MM.1S (cell line): ENCODE results near the gene HDLBP.

ENCODE experiments used
- DNase-seq: peaks from one replicate; pipeline ENCODE4 v3.0.0-alpha.2; 2015
- H2AFZ ChIP-seq: fragments of 300-600 bp; sonication (generic); 2 replicates; pipeline ENCODE4 v1.6.0; 2016; ENCODE audit warnings: antibody characterized with exemption, low read length
- H3F3A ChIP-seq: fragments of 300-600 bp; sonication (generic); 2 replicates; pipeline ENCODE4 v1.6.1; 2016; ENCODE audit warnings: mild to moderate bottlenecking, antibody characterized with exemption, low read length, moderate library complexity, mixed read lengths; ENCODE audit not compliant: insufficient read depth
- H3K27ac ChIP-seq: fragments of 300-600 bp; sonication (generic); 2 replicates; pipeline ENCODE4 v1.5.1; 2016; ENCODE audit warnings: mild to moderate bottlenecking, low read length
- H3K27me3 ChIP-seq: fragments of 300-600 bp; sonication (generic); replicated peaks from 2 replicates; pipeline ENCODE4 v1.6.0; 2016; ENCODE audit warnings: low read length; ENCODE audit not compliant: insufficient read depth
- H3K36me3 ChIP-seq: fragments of 300-600 bp; sonication (generic); replicated peaks from 2 replicates; pipeline ENCODE4 v1.6.1; 2016; ENCODE audit warnings: mild to moderate bottlenecking, low read length, mixed read lengths; ENCODE audit not compliant: insufficient read depth
- H3K4me1 ChIP-seq: fragments of 300-600 bp; sonication (generic); 2 replicates; pipeline ENCODE4 v1.6.1; 2016; ENCODE audit warnings: low read length, mixed read lengths
- H3K4me2 ChIP-seq: fragments of 300-600 bp; sonication (generic); 2 replicates; pipeline ENCODE4 v1.6.0; 2016; ENCODE audit warnings: low read depth, low read length
- H3K4me3 ChIP-seq: fragments of 300-600 bp; sonication (generic); 2 replicates; pipeline ENCODE4 v1.5.1; 2016; ENCODE audit warnings: low read length, mixed read lengths
- H3K79me2 ChIP-seq: fragments of 300-600 bp; sonication (generic); 2 replicates; pipeline ENCODE4 v1.6.1; 2016; ENCODE audit warnings: mixed run types, low read length, mixed read lengths
- H3K9ac ChIP-seq: fragments of 300-600 bp; sonication (generic); 2 replicates; pipeline ENCODE4 v1.6.1; 2016; ENCODE audit warnings: low read length, mixed read lengths
- H3K9me2 ChIP-seq: fragments of 300-600 bp; sonication (generic); replicated peaks from 2 replicates; pipeline ENCODE4 v1.6.1; 2016; ENCODE audit warnings: mild to moderate bottlenecking, low read length, mixed read lengths; ENCODE audit not compliant: insufficient read depth
- H3K9me3 ChIP-seq: fragments of 300-600 bp; sonication (generic); replicated peaks from 2 replicates; pipeline ENCODE4 v1.6.1; 2016; ENCODE audit warnings: mild to moderate bottlenecking, low read length, mixed read lengths; ENCODE audit not compliant: insufficient read depth
- H4K20me1 ChIP-seq: fragments of 300-600 bp; sonication (generic); 2 replicates; pipeline ENCODE4 v1.6.1; 2016; ENCODE audit warnings: mild to moderate bottlenecking, low read length, moderate library complexity, mixed read lengths; ENCODE audit not compliant: insufficient read depth
- CTCF ChIP-seq: fragments of 300-600 bp; sonication (generic); IDR thresholded peaks from 2 replicates; pipeline ENCODE4 v1.5.1; 2016; ENCODE audit warnings: antibody characterized with exemption, low read length, mixed read lengths
- EZH2 ChIP-seq: fragments of 300-600 bp; sonication (generic); optimal IDR thresholded peaks from 2 replicates; pipeline ENCODE3; 2017; ENCODE audit warnings: low read depth, mild to moderate bottlenecking, antibody characterized with exemption, low read length, mixed read lengths
- EZH2phosphoT487 ChIP-seq: fragments of 300-600 bp; sonication (generic); IDR thresholded peaks from 2 replicates; pipeline ENCODE4 v1.6.1; 2018; ENCODE audit warnings: antibody characterized with exemption, low read length

Gene HDLBP

GRCh38 chr2:241313543-241314095 lies 1.9 kb downstream of the HDLBP start:
- peaks cover 63% of the 10 kb centered on the region for H3K4me1 ChIP-seq
- H4K20me1 ChIP-seq, result no peaks in the 10 kb centered on the region
- H3K9ac ChIP-seq, result no peak overlapping the region
- peak overlapping the region; percentile 89; the same call in 1 of the 2 replicates for H3K4me3 ChIP-seq
- no peaks in the 10 kb centered on the region for H3K9me2 ChIP-seq
- no peaks in the 10 kb centered on the region for H3K9me3 ChIP-seq
- no peaks in the 10 kb centered on the region for H3K27me3 ChIP-seq
- no peaks in the 10 kb centered on the region for H3K36me3 ChIP-seq
- DNase-seq, result no peak
- no peak overlapping the region for H2AFZ ChIP-seq
- no peak overlapping the region for H3K27ac ChIP-seq
- TF ChIP-seq EZH2 (no peak), CTCF (no peak), EZH2phosphoT487 (no peak)
- H3K4me2 ChIP-seq, result peak overlapping the region; percentile 80
- peaks cover 91% of the 10 kb centered on the region for H3K79me2 ChIP-seq
- H3F3A ChIP-seq, result peaks cover 30% of the 10 kb centered on the region

- Histone ChIP-seq H3K79me2 (peaks cover 89% of the 10 kb centered on the region), H3K9me3 (no peaks in the 10 kb centered on the region), H3F3A (peaks cover 33% of the 10 kb centered on the region), H3K27ac (no peak overlapping the region), H3K36me3 (no peaks in the 10 kb centered on the region), H3K4me1 (peaks cover 58% of the 10 kb centered on the region), H3K9ac (no peak overlapping the region), H3K9me2 (no peaks in the 10 kb centered on the region), H3K27me3 (no peaks in the 10 kb centered on the region), H3K4me3 (no peak overlapping the region), H4K20me1 (no peaks in the 10 kb centered on the region), H2AFZ (no peak overlapping the region), H3K4me2 (no peak overlapping the region)
- DNase-seq, result no peak
- TF ChIP-seq CTCF (no peak), EZH2 (no peak), EZH2phosphoT487 (no peak)
These were observed 3.4 kb downstream of the HDLBP start for GRCh38 chr2:241312082-241312481.

GRCh38 chr2:241310917-241311566 lies 4.4 kb downstream of the HDLBP start:
- H4K20me1 ChIP-seq, result no peaks in the 10 kb centered on the region
- H3K9ac ChIP-seq, result peak overlapping the region; percentile 13; the same call in 1 of the 2 replicates
- no peaks in the 10 kb centered on the region for H3K27me3 ChIP-seq
- peak overlapping the region; percentile 70; the same call in 1 of the 2 replicates for H3K27ac ChIP-seq
- peaks cover 55% of the 10 kb centered on the region for H3K4me1 ChIP-seq
- no peak for DNase-seq
- H3K79me2 ChIP-seq, result peaks cover 89% of the 10 kb centered on the region
- no peak overlapping the region for H2AFZ ChIP-seq
- TF ChIP-seq EZH2 (no peak), EZH2phosphoT487 (no peak), CTCF (no peak)
- H3K4me3 ChIP-seq, result no peak overlapping the region
- H3K36me3 ChIP-seq, result no peaks in the 10 kb centered on the region
- H3F3A ChIP-seq, result peaks cover 36% of the 10 kb centered on the region
- no peaks in the 10 kb centered on the region for H3K9me3 ChIP-seq
- H3K4me2 ChIP-seq, result peak overlapping the region; percentile 64; the same call in 1 of the 2 replicates
- H3K9me2 ChIP-seq, result no peaks in the 10 kb centered on the region
